Stimulated activated CD4-positive, alpha-beta T cell treated with anti-CD3 and anti-CD28 coated beads, Interleukin-1b, Interleukin-23, amount 100 ng/mL, for 24 hours (primary cell): ENCODE measurements around the gene PRTN3.
"Not testable (repeated sequence)": the region's sequence is repeated elsewhere in the genome, so short reads cannot be mapped to it uniquely, and the experiment has no call there.

Source experiments
- DNase-seq, 4 experiments: peaks; one replicate each; pipeline ENCODE4 v3.0.0-alpha.2; 2020; ENCODE audit warnings: low read depth in 4 of 4, low spot score in 1 of 4

The PRTN3 gene

DNA sequence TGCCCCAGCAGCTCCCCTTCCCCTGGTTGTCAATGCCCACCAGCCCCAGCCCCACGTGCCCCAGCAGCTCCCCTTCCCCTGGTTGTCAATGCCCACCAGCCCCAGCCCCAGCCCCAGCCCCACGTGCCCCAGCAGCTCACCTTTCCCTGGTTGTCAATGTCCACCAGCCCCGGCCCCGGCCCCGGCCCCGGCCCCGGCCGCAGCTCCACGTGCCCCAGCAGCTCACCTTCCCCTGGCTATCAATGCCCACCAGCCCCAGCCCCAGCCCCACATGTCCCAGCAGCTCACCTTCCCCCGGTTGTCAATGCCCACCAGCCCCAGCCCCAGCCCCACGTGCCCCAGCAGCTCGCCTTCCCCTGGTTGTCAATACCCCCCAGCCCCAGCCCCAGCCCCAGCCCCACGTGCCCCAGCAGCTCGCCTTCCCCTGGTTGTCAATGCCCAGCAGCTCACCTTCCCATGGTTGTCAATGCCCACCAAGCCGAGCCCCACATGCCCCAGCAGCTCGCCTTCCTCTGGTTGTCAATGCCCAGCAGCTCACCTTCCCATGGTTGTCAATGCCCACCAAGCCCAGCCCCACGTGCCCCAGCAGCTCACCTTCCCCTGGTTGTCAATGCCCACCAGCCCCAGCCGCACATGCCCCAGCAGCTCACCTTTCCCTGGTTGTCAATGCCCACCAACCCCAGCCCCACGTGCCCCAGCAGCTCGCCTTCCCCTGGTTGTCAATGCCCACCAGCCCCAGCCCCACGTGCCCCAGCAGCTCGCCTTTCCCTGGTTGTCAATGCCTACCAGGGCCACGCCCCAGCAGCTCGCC, 38.2 kb downstream of the PRTN3 start:
- not testable (repeated sequence) for DNase-seq

DNA sequence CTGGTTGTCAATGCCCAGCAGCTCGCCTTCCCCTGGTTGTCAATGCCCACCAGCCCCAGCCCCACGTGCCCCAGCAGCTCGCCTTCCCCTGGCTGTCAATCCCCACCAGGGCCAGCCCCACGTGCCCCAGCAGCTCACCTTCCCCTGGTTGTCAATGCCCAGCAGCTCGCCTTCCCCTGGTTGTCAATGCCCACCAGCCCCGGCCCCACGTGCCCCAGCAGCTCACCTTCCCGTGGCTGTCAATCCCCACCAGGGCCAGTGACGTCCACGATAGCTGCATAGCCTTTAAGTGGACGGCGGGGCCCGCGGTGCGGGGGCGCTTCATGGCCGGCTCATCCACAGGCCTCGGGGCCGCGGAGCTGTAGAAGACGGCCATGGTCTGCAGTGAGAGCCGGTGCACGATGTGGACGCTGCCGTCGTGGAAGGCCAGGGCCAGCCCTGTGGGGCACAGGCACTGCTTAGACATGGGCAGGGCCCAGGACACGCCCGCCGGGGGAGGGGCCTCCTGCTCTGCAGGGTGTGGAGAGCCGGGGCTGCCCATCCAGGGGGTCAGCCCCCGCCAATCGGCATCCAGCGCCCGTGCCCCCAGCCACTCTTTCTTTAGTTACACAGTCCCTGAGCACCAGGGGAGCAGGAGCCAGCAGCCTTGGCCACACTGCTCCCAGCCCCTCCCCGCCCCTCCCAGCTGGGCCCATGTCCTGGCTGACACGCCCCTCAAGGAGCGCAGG, 39.1 kb downstream of the PRTN3 start:
- DNase-seq, result no peak

DNA sequence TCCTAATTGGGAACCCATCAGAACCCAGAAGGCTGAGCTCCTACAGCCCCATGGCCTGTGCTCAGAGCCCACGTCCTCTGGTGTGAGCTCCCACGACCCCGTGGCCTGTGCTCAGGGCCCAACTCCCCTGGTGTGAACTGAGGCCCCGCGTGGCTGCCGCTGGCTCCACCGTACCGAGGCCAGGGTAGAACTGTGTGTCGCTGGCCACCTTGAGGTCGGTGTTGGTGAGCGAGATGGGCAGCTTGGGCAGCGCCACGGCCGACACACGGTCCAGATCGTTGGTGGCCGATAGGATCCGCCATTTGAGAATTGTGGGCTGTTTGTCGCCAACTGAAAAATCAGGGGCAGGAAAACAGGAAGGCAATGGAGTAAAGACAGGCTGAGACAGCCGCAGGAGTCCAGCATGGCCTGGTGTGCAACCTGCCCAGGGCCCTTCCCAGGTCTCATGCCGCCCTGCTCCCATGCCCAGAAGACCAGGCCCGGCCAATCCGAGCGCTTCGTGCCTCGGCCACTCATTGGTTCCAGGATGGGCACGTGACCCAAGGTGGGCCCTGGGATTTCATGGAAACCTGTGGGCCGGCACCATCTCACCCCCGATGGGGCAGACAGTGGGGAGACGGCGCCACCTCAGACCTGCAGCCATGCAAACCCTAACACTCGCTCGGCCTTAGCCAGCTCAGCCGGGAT, 40.7 kb downstream of the PRTN3 start:
- DNase-seq, result no peak

DNA sequence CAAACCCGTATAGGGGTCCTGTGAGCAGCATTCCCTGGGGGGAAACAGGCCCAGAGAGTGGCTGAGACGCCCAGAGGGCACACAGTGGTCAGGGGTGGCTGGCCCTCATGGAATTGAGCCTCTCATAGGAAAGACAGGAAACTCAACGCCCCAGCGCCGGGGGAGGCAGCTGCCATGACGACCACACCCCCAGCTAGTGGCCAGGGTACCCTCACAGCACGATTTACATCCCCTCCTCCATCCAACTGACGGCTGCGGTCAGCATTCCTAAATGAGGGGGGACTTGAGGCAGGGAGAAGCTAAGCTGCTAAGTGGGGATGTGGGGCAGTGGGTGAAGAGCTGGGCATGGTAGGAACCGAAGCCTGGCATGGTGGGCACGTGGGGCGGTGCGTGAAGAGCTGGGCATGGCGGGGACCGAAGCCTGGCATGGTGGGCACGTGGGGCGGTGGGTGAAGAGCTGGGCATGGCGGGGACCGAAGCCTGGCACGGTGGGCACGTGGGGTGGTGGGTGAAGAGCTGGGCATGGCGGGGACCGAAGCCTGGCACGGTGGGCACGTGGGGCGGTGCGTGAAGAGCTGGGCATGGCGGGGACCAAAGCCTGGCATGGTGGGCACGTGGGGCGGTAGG, 42.2 kb downstream of the PRTN3 start:
- DNase-seq, result no peak

DNA sequence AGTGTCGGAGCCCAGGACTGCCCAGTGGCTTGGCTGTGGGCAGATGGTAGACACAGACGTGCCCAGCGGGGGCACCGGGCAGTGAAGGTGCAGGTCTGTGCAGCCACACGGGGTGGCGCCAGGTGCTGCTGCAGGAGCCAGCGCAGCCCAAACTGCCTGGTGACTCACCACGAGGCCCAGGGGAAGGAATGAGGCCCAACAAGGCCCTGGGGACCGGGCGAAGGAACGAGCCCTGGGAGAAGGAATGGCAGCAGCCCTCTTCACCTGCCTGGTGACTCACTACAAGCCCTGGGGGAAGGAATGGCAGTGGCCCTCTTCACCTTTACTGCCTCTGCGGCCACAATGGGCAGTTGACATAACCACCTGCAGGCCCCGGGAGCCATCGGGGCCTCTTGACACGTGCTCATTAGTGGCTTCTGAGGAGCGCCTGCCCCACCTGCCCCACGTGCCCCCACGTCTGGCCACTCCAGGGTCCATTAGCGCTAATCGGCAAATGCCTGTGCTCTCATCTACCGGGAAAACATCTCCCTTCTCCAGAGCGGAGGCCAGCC, 42.9 kb downstream of the PRTN3 start:
- DNase-seq, result no peak

DNA sequence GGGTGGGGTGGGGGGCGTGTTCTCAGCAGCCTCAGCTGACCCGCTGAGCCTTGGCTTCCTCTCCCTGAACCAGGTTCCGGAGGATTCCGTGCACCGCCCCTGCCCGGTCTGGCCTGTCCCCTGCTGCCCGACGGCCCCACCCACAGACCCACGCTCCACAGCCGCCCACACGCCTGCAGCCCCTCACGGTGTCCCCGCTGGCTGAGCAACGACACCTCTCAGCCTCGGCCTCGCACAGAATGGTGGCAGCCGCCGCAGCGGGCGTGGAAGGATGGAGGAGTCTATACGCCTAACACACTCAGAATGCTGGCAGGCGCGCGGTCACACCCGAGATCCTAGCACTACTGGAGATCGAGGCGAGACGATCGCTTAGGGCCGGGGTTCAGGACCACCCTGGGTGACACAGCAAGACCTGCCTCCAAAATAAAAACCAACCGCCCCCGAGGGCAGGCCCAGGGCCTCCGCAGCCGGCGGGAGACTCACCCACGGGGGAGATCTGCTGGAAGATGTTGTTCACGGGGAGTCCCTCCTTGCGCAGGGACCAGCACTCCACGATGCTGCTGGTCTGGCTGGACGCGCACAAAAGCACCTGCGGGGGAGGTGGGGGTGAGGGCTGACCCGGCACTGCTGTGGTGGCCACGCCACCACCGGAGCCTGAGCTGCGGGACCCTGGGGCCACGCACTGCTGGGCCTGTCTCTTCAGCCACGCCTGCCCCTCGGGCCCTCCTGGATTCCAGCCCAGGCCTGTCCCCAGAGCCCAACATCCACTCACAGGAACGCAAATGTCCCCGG, 43.8 kb downstream of the PRTN3 start:
- DNase-seq, result no peak

DNA sequence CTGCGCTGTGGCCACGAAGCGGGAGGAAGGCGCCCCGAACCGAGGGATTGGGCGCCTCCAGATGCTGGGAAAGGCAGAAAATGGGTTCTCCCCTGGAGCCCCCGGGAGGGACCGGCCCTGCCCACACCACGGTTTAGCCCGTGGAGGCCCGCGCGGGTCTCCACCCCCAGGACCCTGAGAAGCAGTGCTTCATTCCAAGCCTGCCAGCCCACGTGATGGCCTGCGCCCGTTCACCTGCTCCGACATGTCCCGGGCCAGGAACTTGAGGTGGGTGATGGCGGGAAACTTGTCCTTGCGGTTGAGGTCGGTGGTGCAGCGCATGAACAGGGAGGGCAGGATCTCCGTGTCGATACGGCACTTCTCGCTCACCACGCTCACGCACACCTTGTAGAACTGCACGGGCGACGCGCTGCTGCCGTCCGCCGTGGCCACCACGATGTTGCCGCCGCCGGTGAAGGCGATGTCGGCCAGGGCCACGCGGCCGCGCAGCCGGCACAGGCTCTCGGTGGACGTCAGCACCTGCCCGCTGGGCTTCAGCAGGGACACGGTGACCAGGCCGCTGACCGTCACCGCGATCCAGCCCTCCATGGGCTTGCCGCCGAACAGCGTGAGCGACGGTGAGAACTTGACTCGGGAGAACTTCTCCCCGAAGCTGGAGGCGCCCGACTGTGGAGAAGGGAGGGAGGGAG, 44.9 kb downstream of the PRTN3 start:
- no peak for DNase-seq

DNA sequence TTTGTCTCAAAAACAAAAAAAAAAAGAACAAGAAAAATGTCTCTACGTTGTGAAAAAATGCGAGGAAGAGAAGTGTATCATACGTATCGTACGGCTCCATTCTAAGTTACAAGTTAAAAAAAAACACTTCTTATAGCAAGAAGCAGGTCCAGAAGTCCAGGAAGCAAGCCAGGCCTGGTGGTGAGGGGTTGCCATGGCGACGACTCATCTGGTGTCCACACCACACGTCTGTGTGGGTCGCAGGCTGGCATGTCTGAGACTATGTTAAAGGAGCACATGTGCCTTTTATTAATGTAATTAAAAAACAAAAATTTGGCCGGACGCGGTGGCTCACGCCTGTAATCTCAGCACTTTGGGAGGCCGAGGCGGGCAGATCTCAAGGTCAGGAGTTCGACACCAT, 46.3 kb downstream of the PRTN3 start:
- no peak for DNase-seq

DNA sequence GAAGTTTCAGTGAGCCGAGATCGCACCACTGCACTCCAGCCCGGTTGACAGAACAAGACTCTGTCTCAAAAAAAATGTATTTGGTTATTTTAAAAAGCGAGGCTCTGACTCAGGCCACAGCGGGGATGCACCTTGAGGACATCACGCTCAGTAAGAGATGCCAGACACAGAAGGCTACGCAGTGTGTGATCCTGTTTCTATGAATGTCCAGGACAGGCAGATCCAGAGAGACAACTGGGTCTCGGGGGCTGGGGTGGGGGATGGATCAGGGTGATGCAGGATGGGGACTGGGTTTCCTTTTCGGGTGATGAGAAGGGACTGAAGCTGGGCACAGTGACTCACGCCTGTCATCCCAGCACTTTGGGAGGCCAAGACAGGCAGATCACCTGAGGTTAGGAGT, 46.8 kb downstream of the PRTN3 start:
- DNase-seq, result no peak

DNA sequence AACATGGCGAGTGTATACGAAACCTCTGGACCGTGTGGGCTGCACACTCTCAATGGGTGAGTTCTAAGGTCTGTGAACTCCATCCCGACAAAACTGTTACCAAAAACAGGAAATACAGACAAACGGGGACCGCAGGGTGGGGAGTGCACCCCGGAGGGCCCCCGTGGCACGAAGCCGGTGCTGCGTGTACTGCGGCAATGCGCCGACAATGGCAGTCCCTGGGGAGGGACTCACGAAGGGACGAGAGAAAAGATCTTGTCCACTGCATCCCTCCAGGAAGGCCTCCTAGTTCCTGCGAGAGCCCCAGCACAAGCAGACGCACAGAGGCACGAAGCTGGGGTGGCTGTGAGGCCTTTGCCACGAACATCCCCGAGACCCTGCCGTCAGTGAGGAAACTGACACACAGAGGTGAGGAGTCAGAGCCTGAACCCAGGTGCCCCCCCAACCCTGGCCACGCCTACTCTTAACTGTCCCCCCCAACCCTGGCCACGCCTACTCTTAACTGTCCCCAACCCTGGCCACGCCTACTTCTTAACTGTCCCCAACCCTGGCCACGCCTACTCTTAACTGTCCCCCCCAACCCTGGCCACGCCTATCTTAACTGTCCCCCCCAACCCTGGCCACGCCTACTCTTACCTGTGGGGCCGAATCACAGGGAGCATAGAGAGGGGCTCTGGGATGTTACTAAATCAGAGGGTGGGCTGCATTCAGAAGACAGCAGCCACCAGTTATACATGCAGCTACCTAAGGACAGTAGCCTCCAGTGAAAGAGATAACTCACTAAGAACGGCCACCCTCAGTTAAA, 48.0 kb downstream of the PRTN3 start:
- no peak for DNase-seq

DNA sequence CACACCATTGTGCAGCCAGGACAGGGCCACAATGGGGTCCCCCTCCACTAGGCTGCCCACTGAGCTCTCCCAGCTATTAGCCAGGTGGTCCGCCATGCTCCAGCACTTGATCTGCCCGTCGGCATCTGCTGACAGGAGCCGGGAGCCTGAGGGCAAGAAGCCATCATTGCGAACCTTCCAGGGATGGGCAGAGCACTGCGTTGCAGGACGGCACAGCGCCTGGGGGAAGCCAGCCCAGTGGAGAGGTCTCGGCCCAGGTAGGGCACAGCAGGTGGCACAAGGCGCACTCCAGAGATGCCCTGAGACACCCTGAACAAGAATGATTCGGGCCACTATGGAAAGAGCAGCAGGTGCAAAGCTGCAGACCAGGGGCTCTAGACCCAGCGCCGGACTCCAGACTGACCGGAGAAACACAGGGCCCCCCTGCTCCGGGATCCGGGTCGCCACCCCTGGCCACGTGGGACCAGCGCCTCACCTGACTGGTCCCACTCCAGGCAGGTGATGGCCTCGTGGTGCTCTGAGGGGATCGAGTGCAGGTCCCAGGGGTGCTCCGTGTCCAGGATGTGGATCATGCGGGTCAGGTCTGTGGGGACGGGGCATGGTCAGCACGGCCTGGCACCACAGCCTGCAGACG, 49.0 kb downstream of the PRTN3 start:
- no peak for DNase-seq

DNA sequence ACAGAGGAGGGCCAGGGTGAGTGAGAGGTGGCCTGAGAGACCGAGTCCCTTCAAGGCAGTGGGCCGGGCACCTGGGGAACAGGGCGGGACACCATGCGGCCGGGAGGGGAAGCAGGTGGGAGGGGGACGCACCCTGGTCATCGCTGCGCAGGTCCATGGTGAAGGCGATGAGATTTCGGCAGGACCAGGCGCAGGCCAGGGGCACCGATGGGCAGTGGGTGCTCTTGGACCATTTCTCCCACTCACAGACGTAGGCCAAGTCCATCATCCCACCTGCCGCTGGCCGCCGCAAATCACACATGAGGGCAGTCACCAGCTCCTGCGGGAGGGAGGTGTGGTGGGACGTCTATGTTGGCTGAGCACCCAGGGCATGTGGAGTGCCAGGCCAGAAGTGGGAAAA, 50.0 kb downstream of the PRTN3 start:
- DNase-seq, result no peak

DNA sequence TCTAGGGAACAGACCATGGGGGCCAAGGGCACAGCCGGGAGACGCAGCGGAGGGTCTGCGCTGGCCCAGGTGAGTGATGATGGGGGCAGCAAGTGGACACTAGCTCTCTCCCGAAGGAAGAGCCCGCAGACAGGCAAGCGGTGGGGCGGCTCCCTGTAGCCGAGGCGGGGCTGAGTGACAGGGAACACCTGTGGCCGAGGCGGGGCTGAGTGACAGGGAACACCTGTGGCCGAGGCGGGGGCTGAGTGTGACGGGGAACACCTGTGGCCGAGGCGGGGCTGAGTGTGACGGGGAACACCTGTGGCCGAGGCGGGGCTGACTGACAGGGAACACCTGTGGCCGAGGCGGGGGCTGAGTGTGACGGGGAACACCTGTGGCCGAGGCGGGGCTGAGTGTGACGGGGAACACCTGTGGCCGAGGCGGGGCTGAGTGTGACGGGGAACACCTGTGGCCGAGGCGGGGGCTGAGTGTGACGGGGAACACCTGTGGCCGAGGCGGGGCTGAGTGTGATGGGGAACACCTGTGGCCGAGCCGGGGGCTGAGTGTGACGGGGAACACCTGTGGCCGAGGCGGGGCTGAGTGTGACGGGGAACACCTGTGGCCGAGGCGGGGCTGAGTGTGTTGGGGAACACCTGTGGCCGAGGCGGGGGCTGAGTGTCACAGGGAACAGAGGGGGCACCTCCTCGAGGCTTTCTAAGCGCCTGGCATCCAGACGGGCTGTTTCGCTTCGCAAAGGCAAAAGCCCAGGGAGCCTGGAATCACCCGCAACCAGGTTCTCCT, 50.8 kb downstream of the PRTN3 start:
- DNase-seq, result not testable (repeated sequence)

DNA sequence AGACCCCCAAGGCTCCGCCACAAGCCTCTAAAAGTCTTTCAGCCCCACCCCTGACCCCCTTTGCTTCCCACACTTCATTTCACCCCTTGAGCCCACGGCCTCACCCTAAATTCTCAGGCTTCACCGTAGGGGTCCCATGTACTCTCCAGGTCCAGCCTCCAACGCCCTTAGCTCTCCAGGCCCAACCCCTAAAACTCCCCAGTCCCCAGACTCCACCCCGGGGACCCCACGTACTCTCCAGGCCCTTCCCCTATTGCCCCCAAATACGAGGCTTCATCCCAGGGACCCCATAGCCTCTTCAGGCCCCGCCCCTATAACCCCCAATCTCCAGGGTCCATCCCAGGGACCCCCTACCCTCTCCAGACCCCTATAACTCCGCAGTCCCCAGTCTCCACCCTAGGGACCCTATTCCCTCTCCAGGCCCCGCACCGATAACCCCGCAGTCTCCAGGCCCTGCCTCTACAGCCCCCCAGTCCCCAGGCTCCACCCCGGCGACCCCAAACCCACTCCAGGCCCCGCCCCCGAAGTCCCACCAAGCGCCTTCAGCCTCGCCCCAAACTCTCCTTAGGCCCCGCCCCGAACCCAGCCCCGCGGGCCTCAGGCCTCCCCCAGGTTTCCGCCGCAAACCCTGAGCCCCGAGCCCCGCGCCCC, 51.6 kb downstream of the PRTN3 start:
- no peak for DNase-seq

DNA sequence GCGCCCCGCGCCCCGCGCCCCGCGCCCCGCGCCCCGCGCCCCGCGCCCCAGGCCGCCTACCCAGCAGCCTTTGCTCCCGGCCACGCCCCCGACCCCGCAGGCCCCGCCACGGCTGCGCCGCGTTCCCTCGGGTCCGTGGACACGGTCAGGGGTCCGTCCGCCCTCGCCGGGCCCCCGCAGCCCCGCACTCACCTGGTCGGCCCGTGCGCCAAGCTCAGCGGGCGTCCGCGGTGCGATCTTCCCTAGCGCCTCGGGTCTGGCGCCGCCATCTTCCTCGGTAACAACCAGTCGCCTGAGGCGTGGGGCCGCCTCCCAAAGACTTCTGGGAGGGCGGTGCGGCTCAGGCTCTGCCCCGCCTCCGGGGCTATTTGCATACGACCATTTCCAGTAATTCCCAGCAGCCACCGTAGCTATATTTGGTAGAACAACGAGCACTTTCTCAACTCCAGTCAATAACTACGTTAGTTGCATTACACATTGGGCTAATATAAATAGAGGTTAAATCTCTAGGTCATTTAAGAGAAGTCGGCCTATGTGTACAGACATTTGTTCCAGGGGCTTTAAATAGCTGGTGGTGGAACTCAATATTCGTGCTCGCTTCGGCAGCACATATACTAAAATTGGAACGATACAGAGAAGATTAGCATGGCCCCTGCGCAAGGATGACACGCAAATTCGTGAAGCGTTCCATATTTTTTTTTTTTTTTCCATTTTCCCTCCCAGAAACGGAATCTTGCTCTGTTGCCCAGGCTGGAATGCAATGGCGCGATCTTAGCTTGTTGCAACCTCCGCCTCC, 52.3 kb downstream of the PRTN3 start, which contains the start of the genes MED16 and RNU6-9:
Gene MED16, minus strand, starts transcription at position 294 of the 796 bp plus-strand sequence. CDS start 2,056 bp downstream, outside the sequence.
Gene RNU6-9, plus strand, starts transcription at position 591 of the 796 bp plus-strand sequence.
- peak; percentile 69 to 86 (median 78) for DNase-seq

DNA sequence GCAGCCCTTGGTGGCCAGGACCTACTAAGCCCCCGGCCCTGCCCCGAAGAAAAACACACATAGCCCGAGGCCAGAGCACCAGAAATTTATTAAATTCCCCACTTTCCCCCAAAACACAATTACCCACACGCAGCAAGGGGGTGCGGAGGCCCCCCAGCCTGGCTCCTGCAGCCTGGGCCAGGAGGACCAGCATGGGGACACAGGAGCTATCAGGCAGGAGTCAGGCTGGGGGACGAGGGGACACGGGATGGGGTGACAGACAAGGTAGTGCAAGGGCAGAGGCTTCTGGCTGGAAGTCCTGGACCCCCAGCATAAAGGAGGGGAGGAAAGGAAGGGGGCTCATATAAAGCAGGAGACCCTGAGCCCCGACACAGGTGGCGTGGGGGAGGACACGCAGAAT, 55.6 kb downstream of the PRTN3 start:
- DNase-seq, result no peak
